A673 (cell line): Measurements from ENCODE around the gene MAML2. TPM values are rescaled to one million over a fixed set of nuclear protein-coding genes. Genes with fewer than 3 reads are reported as not detected.

Source experiments
- BruUV-seq: library from RNA; stranded (reverse); fragments of 400-500 nt; replicated peaks from 2 replicates; lab custom pipeline; 2021; lab: Mats Ljungman, UMichigan
- CTCF ChIA-PET: fragments of 300-600 bp; sonication (Branson Sonifier 250); formaldehyde crosslinking; loops from one replicate; lab custom pipeline; 2022; ENCODE audit warnings: antibody characterized with exemption; lab: Charles Lee
- POLR2A ChIA-PET: fragments of 300-600 bp; sonication (Branson Sonifier 250); formaldehyde crosslinking; loops from one replicate; lab custom pipeline; 2022; ENCODE audit warnings: antibody characterized with exemption; ENCODE audit not compliant: low non-redundant PET; lab: Charles Lee
- DNase-seq: peaks from one replicate; pipeline ENCODE4 v3.0.0-alpha.2; 2015; ENCODE audit warnings: low spot score
- H3K27ac ChIP-seq: fragments of 200-600 bp; sonication (generic); 2 replicates; pipeline ENCODE4 v1.5.1; 2016; ENCODE audit warnings: mixed run types, low read depth, mild to moderate bottlenecking, mixed read lengths, antibody characterized with exemption, low read length; ENCODE audit not compliant: poor library complexity, severe bottlenecking
- H3K27me3 ChIP-seq: fragments of 200-600 bp; sonication (generic); replicated peaks from 2 replicates; pipeline ENCODE4 v1.6.1; 2017; ENCODE audit warnings: mixed run types, low read depth, mild to moderate bottlenecking, mixed read lengths, antibody characterized with exemption, low read length; ENCODE audit not compliant: insufficient read depth, poor library complexity
- H3K36me3 ChIP-seq: fragments of 200-600 bp; sonication (generic); 2 replicates; pipeline ENCODE4 v1.6.1; 2016; ENCODE audit warnings: mixed run types, mild to moderate bottlenecking, mixed read lengths, antibody characterized with exemption, low read length; ENCODE audit not compliant: insufficient read depth, poor library complexity, severe bottlenecking
- H3K4me1 ChIP-seq: fragments of 200-600 bp; sonication (generic); 2 replicates; pipeline ENCODE4 v1.6.1; 2017; ENCODE audit warnings: mixed run types, mild to moderate bottlenecking, mixed read lengths, antibody characterized with exemption, low read length; ENCODE audit not compliant: insufficient read depth, poor library complexity, severe bottlenecking
- H3K4me3 ChIP-seq: fragments of 200-600 bp; sonication (generic); 2 replicates; pipeline ENCODE4 v1.5.1; 2016; ENCODE audit warnings: low read depth, mixed run types, mild to moderate bottlenecking, mixed read lengths, low read length; ENCODE audit not compliant: poor library complexity, severe bottlenecking
- H3K9me3 ChIP-seq: fragments of 200-600 bp; sonication (generic); 2 replicates; pipeline ENCODE4 v1.6.1; 2016; ENCODE audit warnings: mixed run types, low read depth, mild to moderate bottlenecking, mixed read lengths, antibody characterized with exemption, low read length; ENCODE audit not compliant: poor library complexity, severe bottlenecking
- EZH2 ChIP-seq: fragments of 200-600 bp; sonication (generic); IDR thresholded peaks from 2 replicates; pipeline ENCODE4 v1.6.1; 2017; ENCODE audit warnings: borderline replicate concordance, low read depth, mild to moderate bottlenecking, mixed read lengths, antibody characterized with exemption, low read length; ENCODE audit not compliant: poor library complexity, severe bottlenecking
- intact Hi-C: fragments of 100-400 bp; cut with micrococcal nuclease; formaldehyde crosslinking; loops from one replicate; pipeline ENCODE4 v1.10.0; 2022; ENCODE audit not compliant: unreplicated experiment
- total RNA-seq: library from RNA; stranded (reverse); gene quantifications from 2 replicates; pipeline ENCODE4 v1.2.3, GENCODE V29; 2021
- TF ChIP-seq, protein P1 (sequence below): fragments of 300-800, 200-600 bp; sonication (generic); conservative IDR thresholded peaks from 2 replicates; pipeline ENCODE4 v1.5.1; 2017; ENCODE audit warnings: low read depth, mild to moderate bottlenecking, antibody characterized with exemption, low read length, moderate library complexity, mixed read lengths

Gene MAML2
- total RNA-seq, 1 experiment from 2014 or later = 6.4 TPM

DNA sequence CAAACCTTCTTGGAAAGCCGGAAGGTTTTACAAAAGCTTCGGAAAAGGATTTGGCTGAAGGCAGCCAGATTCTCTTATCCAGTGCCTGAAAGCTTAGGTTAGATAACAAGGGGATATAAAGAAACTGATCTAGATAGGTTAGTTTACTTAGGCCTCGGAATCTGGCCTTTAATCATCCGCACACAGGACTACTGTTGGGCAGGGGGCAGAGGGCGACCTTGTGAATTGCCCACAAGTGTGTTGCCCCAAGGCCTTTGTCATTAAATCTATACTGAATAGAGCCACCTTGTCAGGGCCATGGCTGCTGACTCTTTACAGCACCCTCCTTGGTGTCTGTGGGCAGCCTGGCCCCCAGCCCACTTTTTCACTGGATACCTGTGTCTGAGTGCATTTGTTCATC is 409.4 kb downstream of the MAML2 start:
- no peak overlapping the region for H3K4me3 ChIP-seq
- ChIA-PET POLR2A (no interaction called here), CTCF (no interaction called here)
- no peak for TF ChIP-seq EZH2
- TF ChIP-seq, protein P1, sequence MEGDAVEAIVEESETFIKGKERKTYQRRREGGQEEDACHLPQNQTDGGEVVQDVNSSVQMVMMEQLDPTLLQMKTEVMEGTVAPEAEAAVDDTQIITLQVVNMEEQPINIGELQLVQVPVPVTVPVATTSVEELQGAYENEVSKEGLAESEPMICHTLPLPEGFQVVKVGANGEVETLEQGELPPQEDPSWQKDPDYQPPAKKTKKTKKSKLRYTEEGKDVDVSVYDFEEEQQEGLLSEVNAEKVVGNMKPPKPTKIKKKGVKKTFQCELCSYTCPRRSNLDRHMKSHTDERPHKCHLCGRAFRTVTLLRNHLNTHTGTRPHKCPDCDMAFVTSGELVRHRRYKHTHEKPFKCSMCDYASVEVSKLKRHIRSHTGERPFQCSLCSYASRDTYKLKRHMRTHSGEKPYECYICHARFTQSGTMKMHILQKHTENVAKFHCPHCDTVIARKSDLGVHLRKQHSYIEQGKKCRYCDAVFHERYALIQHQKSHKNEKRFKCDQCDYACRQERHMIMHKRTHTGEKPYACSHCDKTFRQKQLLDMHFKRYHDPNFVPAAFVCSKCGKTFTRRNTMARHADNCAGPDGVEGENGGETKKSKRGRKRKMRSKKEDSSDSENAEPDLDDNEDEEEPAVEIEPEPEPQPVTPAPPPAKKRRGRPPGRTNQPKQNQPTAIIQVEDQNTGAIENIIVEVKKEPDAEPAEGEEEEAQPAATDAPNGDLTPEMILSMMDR = no peak
- BruUV-seq = no TSS peak
- H3K36me3 ChIP-seq = no peaks in the 10 kb centered on the region
- intact Hi-C loops = no loop called here
- H3K9me3 ChIP-seq = peaks cover 12% of the 10 kb centered on the region
- H3K27ac ChIP-seq = no peak overlapping the region
- no peaks in the 10 kb centered on the region for H3K4me1 ChIP-seq
- DNase-seq = no peak
- H3K27me3 ChIP-seq = no peaks in the 10 kb centered on the region

DNA sequence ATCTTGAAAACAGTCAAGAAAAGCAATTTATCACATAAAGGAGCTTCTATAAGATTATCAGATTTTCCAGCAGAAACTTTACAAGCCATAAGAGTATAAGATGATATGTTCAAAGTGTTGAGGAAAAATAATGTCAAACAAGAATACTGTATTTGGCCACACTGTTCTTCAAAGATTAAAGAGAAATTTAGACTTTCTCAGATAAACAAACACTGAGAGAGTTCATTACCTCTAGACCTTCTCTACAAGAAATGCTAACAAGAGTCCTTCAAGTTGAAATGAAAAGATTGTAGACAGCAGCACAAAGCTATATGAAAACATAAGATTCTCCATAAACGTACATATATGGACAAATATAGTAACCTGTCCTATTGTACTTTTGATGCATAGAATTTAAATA is 411.1 kb downstream of the MAML2 start:
- CTCF ChIA-PET = interaction anchor here (0.6 kb wide), 1 partner anchor 103 kb away, joined by 5 read pairs; no protein-coding TSS in a partner anchor
- intact Hi-C loops = no loop called here
- Histone ChIP-seq H3K27me3 (no peaks in the 10 kb centered on the region), H3K9me3 (peaks cover 12% of the 10 kb centered on the region), H3K27ac (no peak overlapping the region), H3K4me3 (no peak overlapping the region), H3K36me3 (no peaks in the 10 kb centered on the region), H3K4me1 (no peaks in the 10 kb centered on the region)
- BruUV-seq = no TSS peak
- POLR2A ChIA-PET = no interaction called here
- no peak for DNase-seq
- no peak for TF ChIP-seq EZH2
- TF ChIP-seq, protein P1 = no peak

DNA sequence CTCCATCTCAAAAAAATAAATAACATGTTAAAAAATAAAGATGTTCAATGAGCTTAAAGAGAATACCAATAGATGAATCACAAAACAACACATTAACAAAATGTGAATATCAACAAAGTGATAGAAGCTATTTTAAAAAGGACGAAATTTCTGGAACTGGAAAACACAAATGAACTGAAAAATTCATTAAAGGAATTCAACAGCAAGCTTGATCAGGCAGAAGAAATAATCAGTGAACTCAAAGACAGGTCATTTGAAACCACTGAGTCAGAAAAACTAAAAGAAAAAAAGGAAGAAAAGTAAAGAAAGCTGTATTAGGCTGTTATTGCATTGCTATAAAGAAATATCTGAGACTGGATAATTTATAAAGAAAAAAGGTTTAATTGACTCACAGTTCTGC is 412.0 kb downstream of the MAML2 start:
- Histone ChIP-seq H3K4me3 (no peak overlapping the region), H3K27me3 (no peaks in the 10 kb centered on the region), H3K27ac (no peak overlapping the region), H3K9me3 (peaks cover 12% of the 10 kb centered on the region), H3K4me1 (no peaks in the 10 kb centered on the region), H3K36me3 (no peaks in the 10 kb centered on the region)
- ChIA-PET CTCF (no interaction called here), POLR2A (no interaction called here)
- DNase-seq = no peak
- intact Hi-C loops = no loop called here
- TF ChIP-seq EZH2 = no peak
- TF ChIP-seq, protein P1 = no peak
- BruUV-seq = no TSS peak
